Ovary (tissue), 9 donors: Measurements from ENCODE around the gene CHD2. TPM values are rescaled to one million over a fixed set of nuclear protein-coding genes. Genes with fewer than 3 reads are reported as not detected.

Source experiments
- DNase-seq, 5 donors: peaks; one replicate each; pipeline ENCODE4 v3.0.0-alpha.2; 2019 to 2020
- H3K27ac ChIP-seq, 2 donors: fragments of 200-600 bp; one replicate each; pipeline versions ENCODE4 v1.5.1 to v1.8.0; 2019 to 2022
- H3K27me3 ChIP-seq: fragments of 200-600 bp; one replicate; pipeline ENCODE4 v1.8.0; 2022
- H3K36me3 ChIP-seq: fragments of 200-600 bp; sonication (generic); one replicate; pipeline ENCODE4 v1.5.1; 2019
- H3K4me1 ChIP-seq: one replicate; pipeline ENCODE4 v1.8.1; 2013; ENCODE audit warnings: mild to moderate bottlenecking, moderate library complexity; ENCODE audit not compliant: insufficient read depth
- H3K4me3 ChIP-seq: fragments of 200-600 bp; sonication (generic); one replicate; pipeline ENCODE4 v1.5.1; 2017
- H3K9me3 ChIP-seq, 2 donors: fragments of 200-600 bp in 1 of 2; sonication (generic) in 1 of 2; one replicate each; pipeline versions ENCODE4 v1.5.1 to v1.8.1; 2013 to 2019; ENCODE audit warnings: mild to moderate bottlenecking in 1 of 2, moderate library complexity in 1 of 2
- EP300 ChIP-seq: sonication (generic); formaldehyde crosslinking; IDR thresholded peaks from one replicate; pipeline ENCODE4 v1.6.1; 2017; ENCODE audit warnings: antibody characterized with exemption
- POLR2A ChIP-seq: fragments of 450-650 bp; IDR thresholded peaks from one replicate; pipeline ENCODE4 v1.6.1; 2017; ENCODE audit warnings: antibody characterized with exemption, mild to moderate bottlenecking, moderate library complexity
- WGBS, 3 donors: extraction: QIAGEN DNeasy Blood & Tissue Kit in 1 of 3; methylation state at CpG; one replicate each; pipeline versions ENCODE4 v1.1.5 to v1.1.7; 2013 to 2017; 5-methylcytosine and 5-hydroxymethylcytosine counted together
- intact Hi-C, 4 donors: fragments of 100-400 bp; cut with DNase I; formaldehyde crosslinking; loops; one replicate each; pipeline versions ENCODE4 v1.11.0 to v1.15.1; 2022 to 2023
- polyA plus RNA-seq, 2 donors: library from polyadenylated mRNA; stranded (reverse); fragments of 200-250 nt in 1 of 2; fragments of 350-450 nt in 1 of 2; fragmentation: Illumina TruSeq in 1 of 2; extraction: RNeasy Lipid Tissue Mini Kit (QIAGEN cat#74804) in 1 of 2; gene quantifications; one replicate each; pipeline ENCODE4 v1.2.3, GENCODE V29; 2013 to 2014
- total RNA-seq, 7 donors: library from RNA; depleted of rRNA in 2 of 7; stranded (reverse); fragments of >200 nt in 2 of 7; fragmentation: NEBNext Ultra II Directional in 3 of 7; extraction: Animal tissue kit (Norgen Biotek cat#: 25700) in 3 of 7; gene quantifications; one replicate each; pipeline versions ENCODE4 v1.1.0 to v1.2.4, GENCODE V29; 2016 to 2023
- TF ChIP-seq, protein P1 (sequence below), 3 donors: fragments of 450-650 bp in 2 of 3; fragments of 200-600 bp in 1 of 3; IDR thresholded peaks; one replicate each; pipeline versions ENCODE4 v1.5.1 to v1.8.0; 2016 to 2022; ENCODE audit warnings: antibody characterized with exemption in 3 of 3, mild to moderate bottlenecking in 1 of 3
- donor health status: DM: no; HTN: no; CAD: no; lungs with moderate emphysema.
- donor health status: DM: no; HTN: no; CAD: no.
- donor health status: Bipolar disorder and iron deficiency.
- donor health status: DM: yes; HTN: yes; CAD: no.
- donor health status: DM: no; HTN: no; CAD: no.
- donor health status: DM: yes; HTN: yes; CAD: no.

The CHD2 gene
- total and polyA plus RNA-seq, 9 donors, result 43.6 to 146 (median 98.2) TPM

DNA sequence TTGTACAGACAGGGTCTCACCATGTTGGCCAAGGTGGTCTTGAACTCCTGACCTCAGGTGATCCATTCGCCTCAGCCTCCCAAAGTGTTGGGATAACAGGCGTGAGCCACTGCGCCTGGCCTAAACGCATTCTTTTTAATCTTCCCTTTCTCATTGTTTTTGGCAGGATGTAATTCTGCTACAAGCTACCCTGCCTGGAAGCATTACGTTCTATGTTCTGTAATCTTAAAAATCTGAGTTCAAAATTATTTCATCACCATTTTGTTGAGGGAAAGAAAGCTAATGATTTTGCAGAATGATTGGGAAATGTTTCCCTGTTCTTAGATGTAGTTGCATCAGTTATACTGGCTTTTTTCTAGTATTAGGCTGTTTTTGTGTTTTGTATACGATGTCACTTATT lies 117.4 kb downstream of the CHD2 start:
- WGBS, 3 donors, result 90 to 93% (median 92%) methylated on average over 6 of the region's 6 CpGs
- no peak for TF ChIP-seq POLR2A
- no peak for TF ChIP-seq EP300
- TF ChIP-seq, protein P1, sequence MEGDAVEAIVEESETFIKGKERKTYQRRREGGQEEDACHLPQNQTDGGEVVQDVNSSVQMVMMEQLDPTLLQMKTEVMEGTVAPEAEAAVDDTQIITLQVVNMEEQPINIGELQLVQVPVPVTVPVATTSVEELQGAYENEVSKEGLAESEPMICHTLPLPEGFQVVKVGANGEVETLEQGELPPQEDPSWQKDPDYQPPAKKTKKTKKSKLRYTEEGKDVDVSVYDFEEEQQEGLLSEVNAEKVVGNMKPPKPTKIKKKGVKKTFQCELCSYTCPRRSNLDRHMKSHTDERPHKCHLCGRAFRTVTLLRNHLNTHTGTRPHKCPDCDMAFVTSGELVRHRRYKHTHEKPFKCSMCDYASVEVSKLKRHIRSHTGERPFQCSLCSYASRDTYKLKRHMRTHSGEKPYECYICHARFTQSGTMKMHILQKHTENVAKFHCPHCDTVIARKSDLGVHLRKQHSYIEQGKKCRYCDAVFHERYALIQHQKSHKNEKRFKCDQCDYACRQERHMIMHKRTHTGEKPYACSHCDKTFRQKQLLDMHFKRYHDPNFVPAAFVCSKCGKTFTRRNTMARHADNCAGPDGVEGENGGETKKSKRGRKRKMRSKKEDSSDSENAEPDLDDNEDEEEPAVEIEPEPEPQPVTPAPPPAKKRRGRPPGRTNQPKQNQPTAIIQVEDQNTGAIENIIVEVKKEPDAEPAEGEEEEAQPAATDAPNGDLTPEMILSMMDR (IDR thresholded peaks at IDR 0.05), result no peak

DNA sequence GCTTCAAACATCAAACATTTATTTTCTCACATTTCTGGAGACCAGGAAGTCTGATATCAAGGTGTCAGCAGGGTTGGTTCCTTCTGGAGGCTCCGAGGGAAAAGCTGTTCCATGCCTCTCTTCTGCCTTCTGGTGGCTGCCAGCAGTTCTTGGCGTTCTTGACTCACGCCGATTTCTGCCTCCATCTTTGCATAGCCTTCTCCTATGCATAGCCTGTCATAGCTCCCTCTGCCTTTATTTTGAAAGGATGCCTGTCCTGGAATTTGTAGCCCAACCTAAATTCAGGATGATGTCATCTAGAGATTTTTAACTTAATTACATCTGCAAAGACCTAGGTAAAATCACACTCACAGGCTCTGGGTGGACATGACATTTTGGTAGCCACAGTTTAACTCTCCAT lies 118.5 kb downstream of the CHD2 start:
- Histone ChIP-seq H3K4me3 (no peak overlapping the region), H3K27ac (no peak overlapping the region), H3K27me3 (no peaks in the 10 kb centered on the region), H3K36me3 (no peaks in the 10 kb centered on the region), H3K4me1 (no peaks in the 10 kb centered on the region), H3K9me3 (no peaks in the 10 kb centered on the region)
- intact Hi-C loops, result no loop called here
- no peak for DNase-seq
- 72 to 85% (median 81%) methylated on average over 4 of the region's 4 CpGs for WGBS, 3 donors
- TF ChIP-seq POLR2A (no peak), EP300 (no peak)
- TF ChIP-seq, protein P1 (IDR thresholded peaks at IDR 0.05), result no peak

More for the DNA sequence above, 117.4 kb downstream of the CHD2 start:
- Histone ChIP-seq H3K27ac (no peak overlapping the region), H3K4me3 (no peak overlapping the region), H3K36me3 (no peaks in the 10 kb centered on the region), H3K27me3 (no peaks in the 10 kb centered on the region), H3K4me1 (no peaks in the 10 kb centered on the region), H3K9me3 (no peaks in the 10 kb centered on the region)
- intact Hi-C loops, result no loop called here
- no peak for DNase-seq

DNA sequence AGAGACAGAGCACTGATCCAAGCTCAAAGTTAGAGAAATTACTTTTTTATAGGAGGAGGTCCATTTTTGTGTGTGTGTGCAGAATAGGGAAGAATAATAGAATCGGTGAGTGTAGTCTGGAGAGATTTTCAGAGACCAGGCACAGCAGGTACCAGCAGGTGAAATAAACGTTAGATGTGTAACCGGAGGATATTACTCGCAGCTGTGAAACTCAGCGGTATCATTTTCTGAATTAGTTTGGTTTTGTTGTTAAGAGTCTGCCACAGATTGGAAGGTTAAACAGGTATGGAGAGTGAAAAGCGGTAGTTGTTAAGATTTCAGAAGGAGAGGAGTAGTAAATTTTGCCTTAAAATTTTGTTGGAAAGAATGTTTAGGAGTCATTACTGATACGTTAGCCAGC lies 119.0 kb downstream of the CHD2 start:
- Histone ChIP-seq H3K27me3 (no peaks in the 10 kb centered on the region), H3K27ac (no peak overlapping the region), H3K4me3 (no peak overlapping the region), H3K4me1 (no peaks in the 10 kb centered on the region), H3K36me3 (no peaks in the 10 kb centered on the region), H3K9me3 (no peaks in the 10 kb centered on the region)
- no peak for TF ChIP-seq POLR2A
- 92 to 93% (median 92%) methylated on average over 7 of the region's 7 CpGs for WGBS, 3 donors
- intact Hi-C loops, result no loop called here
- no peak for DNase-seq

DNA sequence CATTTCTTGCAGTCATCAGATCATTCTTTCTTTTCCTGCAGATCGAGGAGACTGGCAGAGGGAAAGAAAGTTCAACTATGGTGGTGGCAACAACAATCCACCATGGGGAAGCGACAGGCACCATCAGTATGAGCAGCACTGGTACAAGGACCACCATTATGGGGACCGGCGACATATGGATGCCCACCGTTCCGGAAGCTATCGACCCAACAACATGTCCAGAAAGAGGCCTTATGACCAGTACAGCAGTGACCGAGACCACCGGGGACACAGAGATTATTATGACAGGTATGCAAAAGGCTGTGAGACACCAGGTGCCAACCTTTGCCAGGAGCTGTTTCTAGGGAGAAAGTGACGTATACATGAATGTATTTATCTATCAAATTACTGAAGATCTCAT lies 119.8 kb downstream of the CHD2 start:
- DNase-seq, result no peak
- Histone ChIP-seq H3K27ac (no peak overlapping the region), H3K4me1 (no peaks in the 10 kb centered on the region), H3K4me3 (no peak overlapping the region), H3K36me3 (no peaks in the 10 kb centered on the region), H3K27me3 (no peaks in the 10 kb centered on the region), H3K9me3 (no peaks in the 10 kb centered on the region)
- TF ChIP-seq EP300 (no peak), POLR2A (no peak)
- TF ChIP-seq, protein P1 (IDR thresholded peaks at IDR 0.05), result no peak
- WGBS, 3 donors, result 94 to 97% (median 95%) methylated on average over 10 of the region's 10 CpGs
- intact Hi-C loops, result loop anchor here in 2 of 4 donors (10.0 kb wide), 2 partner anchors 215 to 225 kb away; no protein-coding TSS in a partner anchor

DNA sequence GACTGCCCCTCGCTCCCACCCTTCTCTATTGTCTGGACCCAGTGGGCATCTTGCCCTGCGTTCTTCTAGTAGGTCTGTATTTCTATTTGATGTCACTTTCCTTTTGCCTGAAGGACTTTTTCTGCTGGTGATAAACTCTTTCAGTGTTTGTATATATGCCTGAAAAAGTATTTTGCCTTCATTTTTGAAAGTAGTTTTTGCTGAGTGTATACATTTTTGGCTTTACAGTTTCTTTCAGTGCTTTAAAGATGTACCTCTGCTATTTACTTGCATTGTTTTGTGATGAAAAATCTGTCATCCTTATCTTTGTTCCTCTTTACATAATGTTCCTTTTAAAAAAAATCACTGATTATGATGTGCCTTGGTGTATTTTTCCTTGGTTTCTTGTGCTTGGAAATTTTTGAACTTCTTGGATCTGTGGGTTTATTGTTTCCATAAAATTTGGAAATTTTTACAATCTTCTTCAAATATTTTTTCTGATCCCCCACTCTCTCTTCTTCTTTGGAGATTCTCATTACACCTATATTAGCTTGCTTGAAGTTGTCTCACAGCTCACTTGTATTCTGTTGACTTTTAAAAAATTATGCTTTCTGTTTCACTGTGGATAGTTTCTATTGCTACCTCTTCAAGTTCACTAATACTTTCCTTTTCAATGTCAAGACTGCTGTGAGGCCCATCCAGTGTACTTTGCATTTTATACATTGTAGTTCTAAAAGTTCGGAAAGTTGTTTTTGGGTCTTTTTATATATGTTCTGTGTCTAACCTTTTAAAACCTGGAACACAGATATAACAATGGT lies 121.0 kb downstream of the CHD2 start:
- Histone ChIP-seq H3K4me3 (no peak overlapping the region), H3K36me3 (no peaks in the 10 kb centered on the region), H3K27ac (no peak overlapping the region), H3K4me1 (no peaks in the 10 kb centered on the region), H3K9me3 (no peaks in the 10 kb centered on the region), H3K27me3 (no peaks in the 10 kb centered on the region)
- intact Hi-C loops, result loop anchor here in 2 of 4 donors (10.0 kb wide), 2 partner anchors 216 to 226 kb away; no protein-coding TSS in a partner anchor
- TF ChIP-seq, protein P1 (IDR thresholded peaks at IDR 0.05), result no peak
- TF ChIP-seq EP300 (no peak), POLR2A (no peak)
- 91 to 99% (median 94%) methylated on average over 3 of the region's 3 CpGs for WGBS, 3 donors
- DNase-seq, result no peak
